B cell (primary cell): ENCODE measurements around the gene SYNRG. TPM values are rescaled to one million over a fixed set of nuclear protein-coding genes. Genes with fewer than 3 reads are reported as not detected.

Source experiments
- ATAC-seq: fragments of 200-7000 bp; cut with Tn5 transposase; one replicate; pipeline ENCODE4 v1.10.0; 2021; ENCODE audit warnings: low read depth, mild to moderate bottlenecking, moderate number of reproducible peaks, moderate library complexity
- CTCF ChIA-PET: fragments of 350-600 bp; sonication (Branson Sonifier 250); formaldehyde crosslinking; loops from one replicate; lab custom pipeline; 2021; ENCODE audit warnings: antibody characterized with exemption, inconsistent platforms; lab: Charles Lee
- POLR2A ChIA-PET: fragments of 350-600 bp; sonication (Branson Sonifier 250); formaldehyde crosslinking; loops from one replicate; lab custom pipeline; 2021; ENCODE audit warnings: antibody characterized with exemption; lab: Charles Lee
- DNase-seq: peaks from one replicate; pipeline ENCODE4 v3.0.0; 2013
- H2AFZ ChIP-seq: 2 replicates; pipeline ENCODE4 v1.6.1; 2012; ENCODE audit warnings: mild to moderate bottlenecking, low read depth, low read length; ENCODE audit not compliant: insufficient read depth, poor library complexity, severe bottlenecking
- H3K27ac ChIP-seq, 2 donors: 1 replicate in 1 of 2; 2 replicates in 1 of 2; pipeline ENCODE4 v1.5.1; 2012 to 2013; ENCODE audit warnings: low read length in 2 of 2, mild to moderate bottlenecking in 2 of 2, moderate library complexity in 1 of 2
- H3K27me3 ChIP-seq, 4 experiments: fragments of 200-600 bp in 1 of 4; sonication (generic) in 1 of 4; replicated peaks in 1 of 4; 1 replicate in 2 of 4; 2 replicates in 2 of 4; pipeline versions ENCODE4 v1.6.1 to v1.7.0; 2013 to 2016; ENCODE audit warnings: low read length in 3 of 4, mild to moderate bottlenecking in 2 of 4, mixed read lengths in 1 of 4, moderate library complexity in 1 of 4; ENCODE audit not compliant: insufficient read depth in 4 of 4, control insufficient read depth in 3 of 4; ENCODE audit errors: control extremely low read depth in 1 of 4
- H3K36me3 ChIP-seq, 2 experiments: replicated peaks in 1 of 2; 1 replicate in 1 of 2; 2 replicates in 1 of 2; pipeline versions ENCODE4 v1.6.1 to v1.7.1; 2013; ENCODE audit warnings: low read length in 1 of 2; ENCODE audit not compliant: insufficient read depth in 2 of 2, control insufficient read depth in 1 of 2; ENCODE audit errors: control extremely low read depth in 1 of 2, extremely low read depth in 1 of 2
- H3K4me1 ChIP-seq, 2 donors: fragments of 200-600 bp in 1 of 2; sonication (generic) in 1 of 2; 1 replicate in 1 of 2; 2 replicates in 1 of 2; pipeline versions ENCODE4 v1.5.1 to v1.6.1; 2013 to 2017; ENCODE audit warnings: low read length in 2 of 2; ENCODE audit not compliant: control insufficient read depth in 2 of 2, insufficient read depth in 2 of 2
- H3K4me2 ChIP-seq: replicated peaks from 2 replicates; pipeline ENCODE3; 2012; ENCODE audit warnings: mild to moderate bottlenecking, low read depth, low read length; ENCODE audit not compliant: poor library complexity, severe bottlenecking
- H3K4me3 ChIP-seq, 5 experiments: fragments of 200-600 bp in 1 of 5; sonication (generic) in 1 of 5; 1 replicate in 3 of 5; 2 replicates in 2 of 5; pipeline versions ENCODE4 v1.5.1 to v1.7.0; 2011 to 2016; ENCODE audit warnings: low read length in 4 of 5, mild to moderate bottlenecking in 4 of 5, low read depth in 2 of 5, control low read depth in 1 of 5, moderate library complexity in 1 of 5; ENCODE audit not compliant: insufficient read depth in 1 of 5; ENCODE audit errors: control extremely low read depth in 1 of 5, extremely low read depth in 1 of 5
- H3K79me2 ChIP-seq: fragments of 200-600 bp; sonication (generic); one replicate; pipeline ENCODE4 v1.6.0; 2016; ENCODE audit warnings: low read length; ENCODE audit not compliant: control insufficient read depth, insufficient read depth
- H3K9ac ChIP-seq: fragments of 200-600 bp; sonication (generic); 2 replicates; pipeline ENCODE4 v1.6.1; 2017; ENCODE audit warnings: mild to moderate bottlenecking, low read length, moderate library complexity
- H3K9me3 ChIP-seq, 3 donors: one replicate each; pipeline versions ENCODE4 v1.6.1 to v1.7.1; 2013; ENCODE audit warnings: low read length in 2 of 3; ENCODE audit not compliant: control insufficient read depth in 2 of 3, insufficient read depth in 1 of 3; ENCODE audit errors: control extremely low read depth in 1 of 3
- H4K20me1 ChIP-seq: 2 replicates; pipeline ENCODE4 v1.6.0; 2012; ENCODE audit warnings: mild to moderate bottlenecking, low read length; ENCODE audit not compliant: insufficient read depth, control insufficient read depth, poor library complexity, severe bottlenecking
- H3K27ac Mint-ChIP-seq: one replicate; pipeline ENCODE4 v1.8.0; 2021; ENCODE audit warnings: mixed read lengths
- H3K27me3 Mint-ChIP-seq: one replicate; pipeline ENCODE4 v1.8.0; 2021; ENCODE audit warnings: mixed read lengths
- H3K4me1 Mint-ChIP-seq: one replicate; pipeline ENCODE4 v1.8.0; 2021; ENCODE audit warnings: mixed read lengths
- H3K4me3 Mint-ChIP-seq: one replicate; pipeline ENCODE4 v1.8.0; 2021; ENCODE audit warnings: mixed read lengths
- H3K9me3 Mint-ChIP-seq: one replicate; pipeline ENCODE4 v1.8.0; 2022; ENCODE audit warnings: mixed read lengths; ENCODE audit not compliant: insufficient read depth
- CTCF ChIP-seq: fragments of 200-600 bp; IDR thresholded peaks from one replicate; pipeline ENCODE4 v1.8.0; 2022; ENCODE audit warnings: antibody characterized with exemption, mild to moderate bottlenecking
- EZH2 ChIP-seq: IDR thresholded peaks from 2 replicates; pipeline ENCODE4 v1.6.1; 2012; ENCODE audit warnings: borderline replicate concordance, low read depth, mild to moderate bottlenecking, moderate library complexity, low read length; ENCODE audit not compliant: insufficient read depth, poor library complexity, severe bottlenecking
- intact Hi-C: fragments of 100-400 bp; cut with micrococcal nuclease; formaldehyde crosslinking; loops from one replicate; pipeline ENCODE4 v1.10.0; 2022
- polyA plus RNA-seq: library from polyadenylated mRNA; depleted of rRNA; stranded (reverse); fragments of >200 nt; gene quantifications from 2 replicates; pipeline ENCODE4 v1.2.3, GENCODE V29; 2012
- total RNA-seq, 2 donors: library from RNA; stranded (reverse); fragments of 120-200 nt in 1 of 2; gene quantifications; 1 replicate in 1 of 2; 2 replicates in 1 of 2; pipeline versions ENCODE4 v1.2.3 to v1.2.4, GENCODE V29; 2013 to 2022

The SYNRG gene
- total and polyA plus RNA-seq, 2 donors (not counting 1 experiment from before 2014, with no cell fraction given) = 31.8 to 113 TPM

- H3K27ac Mint-ChIP-seq = no peak overlapping the region
- H3K79me2 ChIP-seq = peaks cover 70% of the 10 kb centered on the region
- POLR2A ChIA-PET = no interaction called here
- H3K36me3 ChIP-seq = peaks cover 13 to 27% of the 10 kb centered on the region in 2 experiments
- no peak overlapping the region for H2AFZ ChIP-seq
- peaks cover 0 to 3% (median 0%) of the 10 kb centered on the region in 3 donors for H3K9me3 ChIP-seq
- no peak overlapping the region for H3K4me3 ChIP-seq
- H4K20me1 ChIP-seq = peaks cover 21% of the 10 kb centered on the region
- H3K4me1 Mint-ChIP-seq = peaks cover 29% of the 10 kb centered on the region
- peaks cover 16 to 17% of the 10 kb centered on the region in 2 donors for H3K4me1 ChIP-seq
- DNase-seq (no peak), ATAC-seq (no peak)
- no peak overlapping the region for H3K27ac ChIP-seq
- no peak overlapping the region for H3K4me2 ChIP-seq
- H3K4me3 Mint-ChIP-seq = no peak overlapping the region
- no peak for TF ChIP-seq EZH2
- no peak for TF ChIP-seq CTCF
- peaks cover 8% of the 10 kb centered on the region for H3K27me3 Mint-ChIP-seq
- H3K27me3 ChIP-seq = peaks cover 0 to 12% (median 9%) of the 10 kb centered on the region in 4 experiments
- H3K9ac ChIP-seq = no peak overlapping the region
- intact Hi-C loops = no loop called here
- H3K9me3 Mint-ChIP-seq = no peaks in the 10 kb centered on the region
- CTCF ChIA-PET = no interaction called here
Measured at GRCh38 chr17:37640015-37640414, 30.8 kb upstream of the SYNRG start.

GRCh38 chr17:37637956-37638355 lies 28.7 kb upstream of the SYNRG start:
- Mint-ChIP-seq H3K27ac (no peak overlapping the region), H3K4me1 (peaks cover 23% of the 10 kb centered on the region), H3K9me3 (no peaks in the 10 kb centered on the region)

More at GRCh38 chr17:37637956-37638355, 28.7 kb upstream of the SYNRG start:
- intact Hi-C loops = no loop called here
- DNase-seq (no peak), ATAC-seq (no peak)
- Mint-ChIP-seq H3K4me3 (no peak overlapping the region), H3K27me3 (no peaks in the 10 kb centered on the region)
- CTCF ChIA-PET = no interaction called here
- Histone ChIP-seq H3K27ac (no peak overlapping the region), H2AFZ (no peak overlapping the region), H3K36me3 (peaks cover 13 to 29% of the 10 kb centered on the region in 2 experiments), H3K27me3 (no peaks in the 10 kb centered on the region), H3K9me3 (peaks cover 0 to 3% (median 0%) of the 10 kb centered on the region in 3 donors), H3K4me3 (no peak overlapping the region), H3K79me2 (peaks cover 60% of the 10 kb centered on the region), H3K4me2 (no peak overlapping the region), H3K9ac (no peak overlapping the region), H3K4me1 (peaks cover 12% of the 10 kb centered on the region in 2 donors), H4K20me1 (peaks cover 21% of the 10 kb centered on the region)
- POLR2A ChIA-PET = no interaction called here
- no peak for TF ChIP-seq EZH2
- TF ChIP-seq CTCF = no peak
